Measurements from ENCODE around the gene NIBAN1. TPM values are rescaled to one million over a fixed set of nuclear protein-coding genes. Genes with fewer than 3 reads are reported as not detected.

NIBAN1 gene
- total RNA-seq, 1 experiment from 2014 or later, result 0.59 TPM

Other genes with a start within 250 kb of the NIBAN1 start
- gene EDEM3, start 219.7 kb downstream of the NIBAN1 start, total RNA-seq (2014; rRNA removed; shearing (Covaris generic)), result 12.1 and 12.7 TPM in 2 replicates
- gene RNF2, start 71.0 kb upstream of the NIBAN1 start, total RNA-seq (2014; rRNA removed; shearing (Covaris generic)), result 30.0 TPM in 2 replicates
- 21.7 and 25.6 TPM in 2 replicates for gene TRMT1L, start 182.4 kb upstream of the NIBAN1 start, total RNA-seq (2014; rRNA removed; shearing (Covaris generic))
- gene SWT1, start 182.7 kb upstream of the NIBAN1 start, total RNA-seq (2014; rRNA removed; shearing (Covaris generic)), result 4.3 and 5.0 TPM in 2 replicates

All from SJCRH30 (cell line).